AG20443 (cell line): ENCODE measurements around the gene GNPTAB.
"Not testable (repeated sequence)": the region's sequence is repeated elsewhere in the genome, so short reads cannot be mapped to it uniquely, and the experiment has no call there.

Experiments
- DNase-seq: peaks from one replicate; pipeline ENCODE4 v3.0.0; 2012; ENCODE audit warnings: low spot score, mixed read lengths

Gene GNPTAB

DNA sequence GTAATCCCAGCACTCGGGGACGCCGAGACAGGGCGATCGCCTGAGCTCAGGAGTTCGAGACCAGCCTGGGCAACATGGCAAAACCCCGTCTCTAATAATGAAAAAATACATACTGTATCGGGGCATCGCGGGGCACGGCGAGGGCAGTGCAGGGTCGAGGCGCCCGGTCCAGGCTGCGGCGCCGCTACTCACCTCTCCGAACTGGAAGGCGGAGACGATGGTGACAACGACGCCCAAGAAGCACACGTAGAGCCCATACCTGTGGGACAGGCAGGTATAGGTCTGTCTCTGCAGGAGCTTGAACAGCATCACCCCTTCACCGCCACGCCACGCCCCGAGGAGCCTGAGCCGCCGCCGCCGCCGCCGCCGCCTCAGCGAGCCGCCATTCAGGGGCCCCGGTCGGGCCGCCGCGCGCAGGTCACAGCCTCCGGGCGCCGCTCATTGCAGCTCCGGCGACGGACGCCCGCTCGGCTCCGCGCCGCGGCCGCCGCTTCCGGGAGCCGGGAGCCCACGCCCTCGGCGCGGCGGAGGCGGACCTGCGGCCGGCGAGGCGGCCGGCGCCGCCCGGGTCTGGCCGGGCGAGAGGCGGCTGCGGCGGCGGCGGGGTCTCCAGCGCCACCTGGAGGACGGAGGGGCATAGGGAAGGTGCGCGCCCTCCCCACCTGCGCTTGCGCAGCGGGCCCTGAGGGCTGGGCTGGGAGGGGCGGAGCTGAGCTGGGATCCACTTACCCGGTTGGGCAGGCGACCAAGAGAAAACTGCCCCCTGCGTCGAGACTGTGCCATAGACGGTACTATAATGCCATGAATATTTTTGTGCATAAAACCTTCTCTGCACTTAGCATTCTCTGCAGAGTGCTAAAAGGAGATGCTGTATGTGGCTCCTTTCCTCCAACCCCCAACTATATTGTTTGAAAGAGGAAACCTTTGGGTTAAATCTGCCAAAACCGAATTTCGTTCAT lies at the start of gene GNPTAB:
Gene GNPTAB, minus strand, starts transcription at position 593 of the 959 bp plus-strand sequence. Its CDS starts 284 bp downstream, at position 309.
- peak; percentile 100 for DNase-seq

DNA sequence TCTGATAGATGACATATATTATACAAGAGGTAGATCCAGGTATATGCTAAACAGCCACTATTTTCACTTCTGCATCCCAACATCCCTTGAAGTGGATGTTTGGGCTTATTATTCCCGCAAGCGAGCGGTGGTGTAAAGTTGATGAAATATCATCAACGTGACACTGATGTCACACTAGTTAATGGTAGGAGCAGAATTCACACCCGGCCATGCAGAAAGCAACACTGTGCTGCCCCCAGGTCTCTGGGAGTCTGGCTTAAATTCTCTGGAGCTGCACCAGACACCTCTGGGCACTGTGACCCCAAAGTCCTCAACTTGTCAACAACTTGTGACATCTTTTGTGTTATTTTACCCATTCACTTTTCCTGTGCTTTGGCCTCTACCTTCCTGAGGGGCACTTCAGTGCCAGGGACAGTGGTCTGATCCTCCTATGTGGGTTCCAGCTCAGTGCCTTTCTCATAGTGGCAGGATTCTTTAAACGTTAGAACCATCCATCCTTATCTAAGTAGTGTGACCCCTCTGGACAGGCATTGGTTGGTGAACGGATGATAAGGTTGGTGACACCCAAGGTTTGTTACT lies 47.6 kb upstream of the GNPTAB start:
- peak; percentile 13 for DNase-seq

GRCh38 chr12:101877806-101878242 lies 47.1 kb upstream of the GNPTAB start:
- peak; percentile 36 for DNase-seq

DNA sequence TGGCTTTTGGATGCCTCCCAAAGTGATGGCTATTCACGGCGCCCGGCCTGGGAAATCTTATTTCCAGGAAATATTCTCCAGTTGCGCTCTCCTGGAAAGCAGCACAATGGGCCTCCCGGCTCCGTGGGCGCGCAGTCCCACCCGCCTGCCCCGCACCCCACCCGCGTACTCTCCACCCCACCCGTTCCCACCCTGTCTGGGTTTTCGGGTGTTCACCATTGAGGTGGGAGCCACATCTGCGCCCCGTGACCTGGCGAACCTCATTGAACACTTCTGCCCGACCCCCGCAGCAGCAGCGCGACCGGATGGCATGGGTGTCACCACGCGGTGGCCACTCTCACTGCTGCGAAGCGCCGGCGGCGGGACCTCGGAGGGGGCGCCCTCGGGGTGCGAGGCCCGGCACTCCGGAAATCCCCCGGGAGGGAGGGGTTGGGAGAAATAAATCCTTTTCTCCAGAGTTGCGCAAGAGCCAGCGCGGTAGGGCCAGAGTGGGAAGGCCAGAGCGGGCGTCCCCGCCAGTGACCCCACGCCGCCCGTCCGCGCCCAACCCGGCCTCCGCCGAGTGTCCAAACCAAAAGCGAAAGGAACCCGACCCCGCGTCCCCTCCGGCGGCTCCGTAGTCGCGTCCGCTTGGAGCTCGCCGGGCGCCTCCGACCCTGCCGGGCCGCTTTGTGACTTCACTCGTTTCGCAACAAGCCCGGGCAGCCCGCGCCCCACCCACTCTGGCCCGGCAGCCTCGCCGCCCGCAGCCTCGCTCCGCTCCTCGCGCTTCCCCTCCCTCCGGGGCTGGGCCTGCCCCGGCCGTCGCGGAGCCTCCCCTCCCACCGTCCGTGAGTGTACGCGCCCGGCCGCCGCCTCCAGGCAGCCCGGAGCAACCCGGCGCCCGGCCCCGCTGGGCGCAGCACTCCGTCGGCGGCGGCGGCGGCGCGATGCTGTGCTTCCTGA lies 46.4 kb upstream of the GNPTAB start, which contains the start of gene DRAM1:
Gene DRAM1, plus strand, starts transcription at position 720 of the 945 bp plus-strand sequence. Its CDS starts 210 bp downstream, at position 930.
- DNase-seq = peak; percentile 96

DNA sequence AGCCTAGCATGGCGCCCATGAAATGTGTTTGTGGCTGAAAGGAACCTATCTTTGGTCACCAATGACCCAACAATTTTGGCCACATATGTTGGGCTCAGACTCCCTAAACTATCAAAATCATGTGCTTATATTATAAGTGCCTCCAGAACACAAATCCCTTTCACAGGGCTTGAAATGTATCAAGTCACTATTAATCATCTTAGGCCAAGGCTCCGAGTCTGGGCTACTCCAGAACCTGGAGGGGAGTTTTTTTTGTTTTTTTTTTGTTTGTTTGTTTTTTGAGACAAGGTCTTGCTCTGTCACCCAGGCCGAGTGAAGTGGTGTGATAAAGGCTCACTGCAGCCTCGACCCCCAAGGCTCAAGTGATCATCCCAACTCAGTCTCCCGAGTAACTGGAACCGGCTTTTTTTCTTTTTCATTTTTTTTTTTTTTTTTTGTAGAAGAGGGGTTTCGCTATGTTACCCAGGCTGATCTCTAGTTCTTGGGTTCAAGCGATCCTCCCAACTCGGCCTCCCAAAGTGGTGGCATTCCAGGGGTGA lies 45.6 kb upstream of the GNPTAB start:
- DNase-seq = peak; percentile 14

- no peak for DNase-seq
These were observed 44.4 kb upstream of the GNPTAB start for GRCh38 chr12:101875162-101875561.

DNA sequence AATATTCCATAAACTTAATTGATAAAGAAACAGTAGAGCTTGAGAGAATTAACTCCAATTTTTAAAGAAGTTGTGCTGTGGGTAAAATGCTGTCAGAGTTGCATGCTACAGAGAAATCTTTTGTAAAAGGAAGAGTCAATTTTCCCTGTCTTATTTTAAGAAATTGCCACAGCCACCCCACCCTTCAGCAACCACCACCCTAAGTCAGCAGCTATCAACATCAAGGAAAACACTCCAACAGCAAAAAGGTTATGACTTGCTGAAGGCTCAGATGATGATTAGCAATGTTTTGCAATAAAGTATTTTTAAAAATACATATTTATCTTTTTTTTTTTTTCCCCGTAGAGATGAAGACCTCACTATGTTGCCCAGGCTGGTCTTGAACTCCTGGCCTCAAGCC lies 40.2 kb upstream of the GNPTAB start:
- no peak for DNase-seq

DNA sequence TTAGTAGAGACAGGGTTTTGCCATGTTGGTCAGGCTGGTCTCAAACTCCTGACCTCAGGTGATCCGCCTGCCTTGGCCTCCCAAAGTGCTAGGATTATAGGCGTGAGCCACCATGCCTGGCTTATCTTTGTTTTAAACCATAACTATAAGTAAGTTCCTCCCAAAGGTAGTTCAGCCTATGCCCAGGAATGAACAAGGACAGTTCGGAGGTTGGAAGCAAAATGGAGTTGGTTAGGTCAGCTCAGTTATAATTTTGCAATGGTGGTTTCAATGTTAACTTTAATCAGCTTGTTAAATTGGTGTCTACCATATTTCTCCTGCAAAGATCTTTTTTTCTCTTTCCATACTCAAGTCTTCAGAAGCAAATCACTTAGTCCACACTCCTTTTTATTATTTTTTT lies 36.9 kb upstream of the GNPTAB start:
- not testable (repeated sequence) for DNase-seq

DNA sequence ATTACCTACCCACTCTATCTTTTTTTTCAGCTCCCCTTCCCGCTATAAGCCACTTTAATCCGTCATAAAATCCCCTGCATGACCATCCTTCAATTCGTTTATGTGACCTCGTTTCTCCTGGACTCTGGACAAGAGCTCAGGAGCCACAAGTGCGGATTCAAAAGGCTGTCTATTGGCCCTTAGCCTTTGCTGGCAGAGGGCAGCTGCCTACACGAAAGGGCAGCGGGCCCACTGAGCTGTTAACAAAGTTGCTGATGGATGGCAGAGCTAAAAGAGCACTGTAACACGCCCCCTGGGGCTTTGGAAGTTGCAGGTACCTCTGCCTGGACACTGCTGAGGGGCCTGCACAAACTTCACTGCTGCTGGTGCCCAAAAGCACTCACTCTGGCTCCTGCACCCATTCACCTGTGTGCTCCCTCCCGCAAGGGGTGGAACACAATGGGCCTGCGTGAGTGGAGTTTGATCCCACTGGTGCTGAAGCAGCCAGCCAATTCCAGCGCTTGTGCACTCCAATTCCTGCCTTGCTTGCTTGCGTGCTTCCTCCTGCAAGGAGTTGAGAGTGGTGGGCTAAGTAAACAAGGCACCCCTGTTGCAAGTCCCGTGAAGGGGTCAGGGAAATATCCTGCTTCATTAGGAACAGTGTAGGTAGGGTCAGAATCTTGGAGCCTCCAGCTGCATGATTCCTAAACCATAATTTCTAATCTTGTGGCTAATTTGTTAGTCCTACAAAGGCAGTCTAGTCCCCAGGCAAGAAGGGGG lies 36.0 kb upstream of the GNPTAB start:
- DNase-seq = no peak

DNA sequence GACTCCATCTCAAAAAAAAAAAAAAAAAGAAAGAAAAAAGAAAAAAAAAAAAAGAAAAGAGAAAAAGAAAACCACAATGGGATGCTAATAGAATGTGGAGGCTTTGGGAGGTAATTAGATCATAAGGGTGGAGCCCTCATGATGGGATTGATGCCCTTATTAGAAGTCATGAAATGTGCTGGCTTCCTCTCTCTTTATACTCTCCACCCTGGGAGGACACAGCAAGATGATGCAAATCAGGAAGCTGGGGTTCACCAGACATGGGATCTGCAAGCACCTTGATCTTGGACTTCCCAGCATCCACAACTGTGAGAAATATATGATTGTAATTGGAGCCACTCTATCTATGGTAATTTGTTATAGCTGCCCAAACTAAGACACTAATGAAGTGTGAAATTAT lies 33.2 kb upstream of the GNPTAB start:
- DNase-seq = peak; percentile 58

DNA sequence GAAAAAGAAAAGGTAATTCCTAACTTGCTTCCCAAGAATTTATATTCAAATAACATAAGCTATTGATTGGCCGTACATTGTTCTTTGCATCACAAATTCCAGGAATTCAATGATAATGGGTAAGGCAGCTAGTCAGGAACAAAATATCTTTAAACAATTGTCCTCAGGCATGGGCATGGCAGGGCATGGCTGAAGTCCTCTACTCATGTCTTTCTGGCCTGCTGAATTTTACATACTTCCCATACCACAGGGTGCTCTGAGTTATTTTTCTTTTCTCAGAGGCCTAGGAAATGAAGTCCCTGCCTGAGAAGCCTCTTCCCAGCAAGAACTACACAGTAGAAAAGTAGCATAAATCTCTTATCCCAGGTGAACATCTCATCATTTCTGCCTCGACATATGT lies 31.5 kb upstream of the GNPTAB start:
- no peak for DNase-seq

DNA sequence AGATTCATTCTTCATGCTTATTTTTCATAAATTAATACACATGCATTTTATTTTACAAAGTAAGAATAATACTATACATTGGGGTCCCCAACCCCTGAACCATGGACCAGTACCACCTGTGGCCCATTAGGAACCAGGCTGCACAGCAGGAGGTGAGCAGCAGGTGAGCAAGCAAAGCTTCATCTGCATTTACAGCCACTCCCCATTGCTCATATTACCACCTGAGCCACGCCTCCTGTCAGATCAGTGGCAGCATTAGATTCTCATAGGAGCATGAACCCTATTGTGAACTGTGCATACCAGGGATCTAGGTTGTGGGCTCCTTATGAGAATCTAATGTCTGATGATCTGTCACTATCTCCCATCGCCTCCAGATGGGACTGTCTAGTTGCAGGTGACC lies 30.9 kb upstream of the GNPTAB start:
- not testable (repeated sequence) for DNase-seq

DNA sequence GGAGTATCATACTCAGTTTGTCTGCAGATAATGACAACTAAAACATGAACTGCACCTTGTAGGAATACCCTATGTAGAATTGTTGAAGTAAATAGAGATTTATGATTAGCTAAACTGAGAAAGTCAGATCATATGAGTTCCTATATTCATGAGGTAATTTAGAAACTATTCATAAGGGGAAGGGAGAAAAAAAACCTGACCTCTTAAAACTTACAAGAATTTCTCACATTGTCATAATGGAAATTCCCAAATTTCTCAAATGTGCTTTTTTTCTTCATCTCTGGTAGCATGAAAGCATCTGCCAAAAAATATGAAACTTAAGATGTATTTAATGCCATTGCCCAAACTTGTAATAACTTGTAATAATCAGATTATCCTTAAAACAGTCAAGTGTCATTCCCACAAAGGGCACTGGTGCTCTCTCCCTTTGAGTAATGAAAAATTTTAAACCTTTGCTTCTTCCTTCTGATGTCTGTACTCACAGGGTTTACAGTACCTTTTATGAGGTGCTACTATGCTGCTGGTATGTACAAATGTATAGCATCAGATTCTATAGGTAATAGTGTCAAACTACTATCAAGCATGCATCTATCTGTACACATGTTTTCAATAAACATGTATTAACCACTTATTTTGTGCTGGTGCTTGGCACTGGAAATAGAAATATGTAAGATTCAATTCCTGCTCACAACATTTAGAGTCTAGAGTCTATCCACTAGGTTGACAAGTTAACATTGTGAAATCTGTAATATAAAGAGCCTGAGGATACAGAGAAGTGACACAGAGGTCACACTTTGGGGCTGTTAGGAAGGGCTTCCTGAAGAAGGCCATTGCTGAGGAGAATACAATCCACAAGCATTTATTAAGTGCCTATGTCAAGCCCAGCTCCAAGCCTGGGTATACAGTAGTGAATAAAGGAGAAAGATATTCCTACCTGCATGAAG lies 29.2 kb upstream of the GNPTAB start:
- no peak for DNase-seq

DNA sequence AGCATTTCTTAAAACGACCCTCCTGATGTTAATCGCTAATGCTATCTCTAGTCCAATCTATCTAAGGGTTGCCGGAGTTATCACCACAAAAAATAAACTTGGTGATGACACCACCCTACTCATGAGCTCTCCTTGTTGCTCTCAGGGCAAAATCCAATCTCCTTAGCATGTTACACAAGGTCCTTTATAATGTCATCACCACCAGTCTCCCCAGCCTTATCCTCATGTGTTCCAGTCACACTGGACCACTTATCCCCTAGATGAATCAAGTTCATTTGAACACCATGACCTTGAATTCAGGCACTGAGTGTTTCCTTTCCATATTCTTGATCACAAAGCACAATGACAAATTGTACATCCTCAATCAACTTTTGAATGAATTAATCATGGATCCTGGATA lies 27.6 kb upstream of the GNPTAB start:
- no peak for DNase-seq

- DNase-seq = peak; percentile 72
These were observed 26.3 kb upstream of the GNPTAB start for GRCh38 chr12:101857043-101857558.

DNA sequence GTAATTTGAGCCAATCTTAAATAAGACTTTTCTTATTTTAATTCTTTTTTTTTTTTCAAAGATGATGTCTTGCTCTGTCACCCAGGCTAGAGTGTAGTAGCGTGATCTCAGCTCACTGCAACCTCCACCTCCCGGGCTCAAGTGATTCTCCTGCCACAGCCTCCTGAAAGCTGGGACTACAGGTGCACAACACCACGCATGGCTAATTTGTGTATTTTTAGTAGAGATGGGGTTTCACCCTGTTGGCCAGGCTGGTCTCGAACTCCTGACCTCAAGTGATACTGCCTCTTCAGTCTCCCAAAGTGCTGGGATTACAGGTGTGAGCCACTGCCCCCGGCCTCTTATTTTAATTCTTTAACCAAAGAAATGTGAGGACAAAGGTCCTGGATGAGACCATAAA lies 25.9 kb upstream of the GNPTAB start:
- DNase-seq = not testable (repeated sequence)

- DNase-seq = no peak
These were observed 25.2 kb upstream of the GNPTAB start for GRCh38 chr12:101855976-101856375.

GRCh38 chr12:101855364-101855884 lies 24.7 kb upstream of the GNPTAB start:
- DNase-seq = no peak

GRCh38 chr12:101854747-101855146 lies 24.0 kb upstream of the GNPTAB start:
- DNase-seq = no peak
